Stimulated activated CD8-positive, alpha-beta memory T cell treated with anti-CD3 and anti-CD28 coated beads, Interleukin-4, amount 100 ng/mL, for 24 hours (primary cell): ENCODE data around the gene HAGH.
"Not testable (repeated sequence)": the region's sequence is repeated elsewhere in the genome, so short reads cannot be mapped to it uniquely, and the experiment has no call there.

Experiments used
- DNase-seq: peaks from one replicate; pipeline ENCODE4 v3.0.0-alpha.2; 2020; ENCODE audit warnings: low read depth

Gene HAGH

DNA sequence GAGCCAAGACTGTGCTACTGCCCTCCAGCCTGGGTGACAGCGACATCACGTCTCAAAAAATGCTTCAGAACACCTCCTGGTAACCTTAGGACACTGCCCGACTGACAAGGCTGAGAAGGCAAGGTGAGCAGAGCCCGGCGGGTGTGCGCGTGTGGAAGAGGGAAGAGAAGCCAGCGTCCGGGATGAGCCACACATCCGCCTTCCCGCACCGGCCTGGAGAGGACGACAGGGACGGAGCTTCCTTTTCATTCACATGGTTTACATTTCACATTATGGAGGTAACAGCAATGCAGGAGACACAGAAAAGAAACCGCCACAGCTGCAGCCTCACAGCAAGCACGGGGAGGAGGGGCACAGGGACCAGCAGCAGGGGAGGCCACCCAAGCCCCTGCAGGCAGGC, 16.5 kb downstream of the HAGH start:
- DNase-seq = no peak

DNA sequence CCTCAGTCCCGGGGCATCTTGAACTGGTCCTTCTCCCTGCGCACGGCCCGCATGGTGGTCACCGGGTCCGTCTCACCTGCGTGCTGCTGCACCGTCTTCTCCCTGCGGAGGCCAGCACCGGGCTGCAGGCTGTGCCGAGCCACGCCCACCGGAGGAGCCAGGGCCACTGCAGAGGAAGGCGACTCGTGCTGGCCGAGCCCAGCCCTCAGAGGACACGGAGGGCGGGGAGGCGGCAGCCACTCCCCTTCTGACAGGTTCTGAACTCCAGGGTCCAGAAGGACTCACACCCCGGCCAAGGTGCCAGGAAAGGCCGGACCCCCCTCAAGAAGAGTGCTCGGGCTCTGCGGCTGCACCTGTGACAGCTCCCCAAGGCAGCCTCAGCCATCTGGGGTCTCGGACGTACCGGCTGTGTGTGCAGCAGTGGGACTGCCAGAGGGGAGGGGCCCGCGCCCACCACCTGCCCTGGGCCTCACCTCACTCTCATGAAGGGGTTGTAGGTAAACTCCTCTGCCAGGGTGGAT, 17.3 kb downstream of the HAGH start:
- no peak for DNase-seq

DNA sequence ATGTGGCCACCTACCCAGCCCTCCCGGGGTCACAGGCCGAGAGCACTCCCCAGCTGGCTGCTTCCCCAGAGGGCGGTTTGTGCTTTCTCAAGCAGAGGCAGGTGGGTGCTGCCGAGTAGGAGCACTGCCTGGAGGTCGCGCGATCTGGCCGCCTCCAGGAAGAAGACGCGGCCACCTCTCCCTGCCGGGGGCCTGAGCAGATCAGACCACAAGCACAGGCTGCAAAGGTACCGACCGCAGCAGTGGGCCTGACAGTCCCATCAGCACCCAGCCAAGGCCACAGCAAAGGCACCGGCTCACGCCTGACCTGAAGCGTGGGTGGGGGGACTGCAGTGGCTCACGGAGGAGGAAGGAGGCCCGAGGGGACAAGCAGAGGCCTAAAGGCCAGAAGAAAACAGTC, 17.9 kb downstream of the HAGH start:
- no peak for DNase-seq

DNA sequence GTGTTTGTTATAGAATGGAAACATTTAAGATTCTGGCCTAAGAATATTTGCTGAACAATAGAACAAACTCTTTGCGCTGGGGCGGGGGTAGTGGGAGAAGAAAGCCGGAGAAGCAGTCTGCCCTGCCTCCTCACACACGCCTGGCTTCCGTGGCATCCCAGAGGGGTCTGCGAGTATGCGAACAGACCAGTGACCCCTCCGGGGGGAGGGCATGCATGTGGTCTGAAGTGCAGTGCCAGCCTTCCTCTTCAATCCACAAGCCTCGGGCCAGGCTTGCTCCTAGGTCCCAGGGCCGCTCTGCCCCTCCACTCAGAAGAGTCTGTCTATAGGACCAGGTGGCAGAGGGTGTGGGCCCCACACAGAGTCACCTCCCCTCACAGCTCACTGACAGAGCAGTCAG, 19.0 kb downstream of the HAGH start:
- no peak for DNase-seq

DNA sequence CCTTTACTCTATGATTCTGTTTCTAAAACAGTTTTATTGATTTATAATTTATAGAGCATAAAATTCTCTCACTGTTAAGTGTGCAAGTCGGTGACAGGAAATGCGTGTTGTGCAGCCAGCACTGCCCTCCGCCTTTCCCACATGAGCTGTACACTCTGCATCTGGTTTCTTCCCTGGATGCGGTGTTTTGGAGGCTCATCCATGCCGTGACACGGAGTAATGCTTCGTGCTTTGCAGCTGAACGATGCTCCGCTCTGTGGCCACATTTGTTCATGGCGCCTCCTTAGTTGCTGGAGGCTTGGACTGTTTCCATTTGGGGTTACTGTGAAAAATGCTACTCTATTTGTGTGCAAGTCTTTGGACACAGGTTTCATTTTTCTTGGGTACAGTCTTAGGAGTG, 25.9 kb downstream of the HAGH start:
- DNase-seq = no peak

DNA sequence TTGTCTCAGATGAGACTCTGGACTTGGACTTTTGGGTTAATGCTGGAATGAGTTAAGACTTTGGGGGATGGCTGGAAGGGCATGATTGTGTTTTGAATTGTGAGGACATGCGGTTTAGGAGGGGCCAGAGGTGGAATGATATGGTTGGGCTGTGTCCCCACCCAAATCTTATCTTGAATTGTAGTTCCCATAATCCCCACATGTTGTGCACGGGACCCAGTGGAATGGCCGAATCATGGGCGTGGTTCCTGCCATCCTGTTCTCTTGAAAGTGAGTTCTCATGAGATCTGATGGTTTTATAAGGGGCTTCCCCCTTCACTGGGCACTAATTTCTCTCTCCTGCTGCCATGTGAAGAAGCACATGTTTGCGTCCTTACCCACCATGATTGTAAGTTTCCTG, 27.4 kb downstream of the HAGH start:
- DNase-seq = not testable (repeated sequence)

DNA sequence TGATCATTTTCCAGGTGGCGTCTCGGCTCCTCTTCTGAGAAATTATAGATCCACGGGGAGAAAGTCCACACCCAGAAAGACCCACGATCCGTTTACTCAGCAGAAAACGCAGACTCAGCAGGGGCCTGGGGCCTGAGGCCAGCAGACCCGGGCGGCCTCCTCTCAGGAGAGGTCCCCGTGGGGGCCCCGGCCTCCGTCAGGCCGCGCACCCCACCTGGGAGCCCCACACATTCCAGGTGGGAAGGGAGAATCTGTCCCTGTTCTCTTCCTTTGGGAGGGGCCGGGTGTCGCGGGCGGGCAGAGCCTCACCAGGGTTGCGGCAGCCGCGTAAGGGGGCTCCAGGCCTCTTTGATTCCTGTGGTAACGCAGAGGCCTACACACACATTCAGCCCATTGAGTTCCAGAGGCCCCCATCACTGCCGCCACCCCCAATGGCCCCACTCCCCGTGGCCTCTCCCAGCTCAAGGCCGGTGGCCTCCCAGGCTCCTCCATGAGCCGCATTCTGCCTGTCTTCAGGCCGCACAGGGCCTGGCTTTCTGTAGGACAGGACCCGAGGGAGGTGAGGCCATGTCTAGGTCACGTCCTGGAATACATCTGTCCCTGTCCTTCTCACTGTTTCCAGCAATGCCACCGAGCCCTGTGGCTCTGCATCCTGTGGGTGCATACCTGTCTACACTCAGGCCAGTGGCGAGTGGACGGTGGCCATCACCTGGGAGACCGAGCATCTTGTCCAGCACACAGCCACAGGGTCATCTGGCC, 31.5 kb downstream of the HAGH start:
- DNase-seq = no peak

DNA sequence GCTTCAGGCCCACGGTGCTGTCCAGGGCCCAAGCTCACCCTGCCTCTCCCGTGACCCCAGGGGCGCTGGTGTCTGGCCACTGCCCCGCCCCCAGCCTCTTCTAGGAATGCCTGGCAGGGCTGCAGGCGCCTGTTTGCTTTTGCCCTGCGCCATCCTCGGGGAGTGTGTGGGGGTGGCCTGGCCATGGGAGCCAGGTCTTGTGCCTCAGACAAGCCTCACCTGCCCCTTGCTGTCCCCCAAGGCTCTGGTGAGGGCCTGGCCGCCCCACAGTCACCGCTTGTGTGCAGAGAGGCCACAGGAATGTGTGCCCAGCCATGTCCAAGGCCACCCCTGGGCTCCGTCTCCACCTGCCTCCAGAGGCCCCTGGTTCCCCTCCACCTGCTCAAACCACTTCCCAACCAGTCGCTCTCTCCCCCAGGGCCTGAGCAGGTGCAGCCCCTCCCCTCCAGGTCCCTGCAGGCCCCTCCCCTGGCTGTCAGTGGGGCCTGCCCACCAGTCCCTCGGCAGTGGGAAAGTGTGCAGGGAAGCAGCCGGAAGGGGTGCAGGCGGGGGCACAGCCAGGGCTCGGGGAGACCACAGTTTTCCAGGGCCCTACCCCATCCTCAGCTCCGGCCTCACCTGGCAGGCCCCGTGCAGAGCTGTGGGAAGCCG, 32.3 kb downstream of the HAGH start:
- no peak for DNase-seq

DNA sequence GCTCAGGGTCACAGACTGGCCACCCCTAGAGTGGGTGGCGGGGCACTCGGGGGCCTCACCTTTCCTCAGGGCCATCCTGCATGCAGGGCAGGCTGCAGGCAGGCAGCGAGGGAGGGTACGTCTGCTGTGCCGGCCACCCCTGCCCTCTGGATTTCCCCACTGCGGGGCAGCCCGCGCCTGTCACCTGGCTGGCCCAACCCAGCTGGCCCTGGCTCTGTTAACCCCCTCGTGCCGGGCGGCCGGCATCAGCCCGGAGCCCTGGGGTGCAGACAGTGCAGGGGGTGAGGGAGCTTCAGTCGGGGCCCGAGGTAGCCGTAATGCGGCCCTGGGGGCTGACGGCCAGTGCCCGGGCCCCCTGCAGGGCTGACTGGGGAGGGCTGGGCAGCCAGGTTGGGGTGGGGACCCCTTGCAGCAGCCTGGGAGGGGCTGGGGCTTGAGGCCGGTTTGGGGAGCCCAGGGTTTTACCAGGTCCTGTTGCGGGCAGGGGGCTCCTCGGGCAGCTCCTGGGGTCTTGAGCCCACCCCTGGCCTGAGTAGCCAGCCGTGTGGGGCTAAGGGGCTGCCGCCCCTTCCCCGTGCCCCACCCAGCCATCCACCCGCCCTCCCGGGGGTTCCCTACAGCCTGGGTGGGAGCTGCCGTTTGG, 32.9 kb downstream of the HAGH start, which contains the start of gene IGFALS:
Gene IGFALS, minus strand, starts transcription at position 128 of the 643 bp plus-strand sequence. Its CDS starts 53 bp downstream, at position 75.
- DNase-seq = no peak

DNA sequence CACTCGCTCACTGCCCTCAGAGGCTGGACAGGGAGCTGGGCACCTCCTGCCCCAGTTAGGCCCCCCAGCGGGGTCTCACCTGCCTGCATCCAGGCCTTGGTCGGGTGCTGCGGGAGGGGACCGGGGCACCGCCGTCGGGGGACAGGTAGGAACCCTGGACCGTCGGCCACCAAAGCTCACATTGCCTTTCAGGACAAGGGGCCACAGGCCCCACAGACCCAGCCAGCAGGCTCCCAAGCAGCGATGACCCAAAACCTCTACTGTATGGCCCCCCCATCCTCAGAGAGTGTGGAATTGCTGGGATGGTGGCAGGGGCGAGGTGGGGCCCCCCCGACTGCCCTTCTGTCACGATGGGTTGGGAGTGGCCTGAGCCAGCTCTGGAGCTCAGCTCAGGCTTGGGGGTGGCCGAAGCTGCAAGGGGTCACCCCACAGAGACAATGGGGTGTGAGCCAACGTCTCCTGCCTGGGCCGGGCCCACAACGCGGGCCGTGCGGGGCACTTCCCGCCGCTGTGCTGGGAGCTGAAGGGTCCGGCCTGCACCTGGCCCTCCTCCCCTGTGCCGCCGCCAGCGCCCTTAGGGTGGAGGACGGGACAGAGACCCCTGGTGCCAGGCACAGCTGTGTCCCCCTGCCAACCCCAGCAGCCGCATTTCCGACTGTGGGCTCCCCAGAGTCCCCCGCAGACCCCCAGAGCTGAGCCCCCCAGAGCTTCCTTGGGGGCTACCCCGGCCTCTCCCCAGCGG, 33.6 kb downstream of the HAGH start:
- DNase-seq = no peak

DNA sequence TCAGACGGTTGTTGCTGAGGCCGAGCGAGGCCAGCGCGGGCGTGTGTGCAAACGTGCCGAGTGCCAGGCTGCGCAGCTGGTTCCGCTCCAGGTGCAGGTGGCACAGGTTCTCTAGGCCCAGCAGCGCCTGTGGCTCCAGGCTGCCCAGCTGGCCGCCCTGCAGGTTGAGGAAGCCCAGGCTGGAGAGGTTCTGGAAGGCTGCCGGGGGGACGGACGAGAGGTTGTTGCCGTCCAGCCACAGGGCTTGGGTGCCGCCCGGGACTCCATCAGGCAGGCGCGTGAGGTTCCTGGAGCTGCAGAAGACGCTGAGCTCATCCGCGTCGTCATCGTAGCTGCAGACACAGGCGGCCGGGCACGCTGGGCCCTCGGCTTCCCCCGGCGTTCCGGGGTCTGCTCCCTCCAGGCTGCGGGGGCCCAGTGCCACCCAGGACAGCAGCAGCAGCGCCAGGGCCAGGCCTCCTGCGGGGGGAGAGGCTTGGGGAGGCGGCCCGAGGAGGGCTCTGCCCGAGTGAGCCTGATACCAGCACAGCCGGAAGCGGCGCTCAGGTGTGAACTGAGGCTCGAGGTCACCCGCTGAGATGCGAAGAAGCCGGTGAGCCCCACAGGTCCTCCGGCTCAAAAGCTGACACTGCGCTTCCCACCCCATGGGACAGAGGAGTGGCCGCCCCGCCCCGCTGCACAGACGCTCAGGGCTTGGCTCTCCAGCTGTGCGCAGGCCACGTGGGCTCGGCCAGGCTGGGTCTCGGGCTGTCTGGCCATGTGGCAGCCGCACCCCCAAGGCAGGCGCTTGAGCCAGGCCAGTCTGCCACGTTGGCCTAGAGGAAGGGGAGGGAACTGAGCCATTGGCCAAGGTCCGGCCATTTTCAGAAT, 34.4 kb downstream of the HAGH start:
- no peak for DNase-seq

DNA sequence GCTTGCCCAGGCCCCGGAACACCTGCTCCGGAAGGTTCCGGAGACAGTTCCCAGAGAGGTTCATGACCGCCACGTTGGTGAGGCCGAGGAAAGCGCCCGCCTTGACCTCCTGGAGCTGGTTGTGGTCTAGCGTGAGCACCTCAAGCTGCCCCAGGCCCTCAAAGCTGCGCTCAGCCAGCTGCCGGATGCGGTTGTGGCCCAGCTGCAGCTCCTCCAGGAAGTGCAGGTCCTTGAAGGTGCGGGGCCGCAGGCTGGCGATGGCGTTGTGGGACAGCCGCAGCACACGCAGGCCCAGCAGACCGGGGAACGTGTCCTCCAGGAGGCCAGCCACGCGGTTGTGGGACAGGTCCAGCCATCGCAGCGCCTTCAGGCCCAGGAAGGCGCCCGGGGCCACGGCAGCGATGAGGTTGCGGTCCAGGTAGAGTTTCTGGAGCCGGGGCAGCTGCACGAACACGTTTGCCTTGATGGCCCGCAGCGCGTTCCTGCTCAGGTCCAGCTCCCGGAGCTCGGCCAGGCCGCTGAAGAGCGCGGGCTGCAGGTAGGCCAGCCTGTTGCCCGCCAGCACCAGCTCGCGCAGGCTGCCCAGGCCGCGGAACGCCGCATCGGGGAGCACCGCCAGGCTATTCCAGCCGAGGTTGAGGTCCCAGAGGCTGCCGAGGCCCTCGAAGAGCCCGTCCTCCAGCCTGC, 35.2 kb downstream of the HAGH start:
- no peak for DNase-seq

DNA sequence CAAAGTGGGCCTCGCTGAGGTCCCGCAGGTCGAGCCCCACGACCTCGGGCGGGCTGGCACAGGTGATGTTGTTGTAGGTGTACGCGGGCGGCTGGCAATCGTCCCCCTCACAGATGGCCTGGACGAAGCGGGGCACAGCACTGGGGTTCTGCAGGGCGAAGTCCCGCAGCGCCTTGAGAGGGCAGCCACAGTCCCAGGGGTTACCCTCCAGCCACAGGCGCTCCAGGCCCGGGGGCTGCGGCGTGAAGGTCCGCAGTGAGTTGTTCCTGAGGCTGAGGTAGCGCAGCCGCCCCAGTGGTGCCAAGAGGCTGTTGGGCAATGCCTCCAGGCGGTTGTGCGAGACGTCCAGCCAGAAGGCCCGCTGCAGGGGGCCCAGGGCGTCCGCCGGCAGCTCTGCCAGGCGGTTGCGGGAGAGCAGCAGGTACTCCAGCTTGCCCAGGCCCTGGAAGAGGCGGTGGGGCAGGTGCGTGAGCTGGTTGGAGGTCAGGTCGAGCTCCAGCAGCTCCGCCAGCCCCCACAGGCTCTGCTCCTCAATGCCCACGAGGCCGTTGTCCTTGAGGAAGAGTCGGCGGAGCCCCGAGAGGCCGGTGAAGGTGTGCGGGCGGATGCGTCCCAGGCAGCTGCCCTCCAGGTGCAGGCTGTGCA, 35.9 kb downstream of the HAGH start:
- DNase-seq = no peak

DNA sequence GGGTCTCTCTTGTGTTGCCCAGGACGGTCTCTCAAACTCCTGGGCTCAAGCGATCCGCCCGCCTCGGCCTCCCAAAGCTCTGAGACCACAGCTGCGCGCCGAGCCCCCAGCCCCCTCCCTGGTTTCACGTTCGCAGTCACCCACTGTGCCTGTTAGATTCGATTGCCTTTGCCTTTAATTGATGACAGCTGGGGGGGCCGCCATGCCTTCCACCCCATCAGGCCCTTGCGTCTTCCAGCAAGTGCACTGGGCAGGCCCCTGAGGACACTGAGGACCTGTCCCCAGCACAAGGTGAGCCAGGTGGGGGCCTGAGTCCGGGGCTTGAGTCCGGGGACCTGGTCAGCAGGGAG, 36.4 kb downstream of the HAGH start:
- DNase-seq = no peak

DNA sequence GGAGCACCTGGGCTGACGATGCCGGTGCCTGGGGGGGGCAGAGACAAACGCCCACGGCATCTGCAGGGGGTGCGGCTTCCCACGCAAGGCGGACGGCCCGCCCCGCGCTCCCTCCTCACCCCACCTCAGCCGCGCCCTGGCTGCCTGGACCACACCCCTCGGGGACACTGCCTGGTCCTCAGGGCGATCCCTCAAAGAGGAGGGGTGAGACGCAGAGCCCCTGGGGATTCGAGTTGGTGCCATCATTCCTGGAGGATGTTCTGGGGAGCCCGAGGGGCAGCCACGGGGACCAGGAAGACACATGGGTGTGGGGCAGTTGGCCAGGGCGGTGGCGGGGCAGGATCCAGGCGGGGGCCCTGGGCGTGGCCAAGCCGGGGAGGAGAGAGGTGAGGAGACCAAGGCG, 37.0 kb downstream of the HAGH start:
- no peak for DNase-seq

DNA sequence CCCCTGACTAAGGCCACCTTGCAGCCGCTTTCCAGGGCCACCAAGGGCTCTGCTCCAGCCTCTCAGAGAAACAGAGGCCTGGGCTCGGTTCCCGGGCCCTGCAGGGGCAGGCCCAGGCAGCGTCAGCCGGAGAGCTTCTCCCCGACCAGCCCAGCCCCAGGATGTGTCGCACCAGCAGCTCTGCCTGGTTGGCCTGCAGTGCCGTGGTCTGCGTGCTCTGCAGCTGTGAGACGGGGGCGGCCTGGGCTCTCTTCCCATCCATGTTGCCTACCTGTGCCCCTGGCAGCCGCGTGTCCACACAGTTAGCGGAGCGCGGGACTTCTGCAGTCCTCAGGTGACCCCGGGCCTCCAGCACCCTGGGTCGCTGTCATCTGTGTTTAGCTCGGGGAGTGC, 37.9 kb downstream of the HAGH start:
- DNase-seq = no peak

DNA sequence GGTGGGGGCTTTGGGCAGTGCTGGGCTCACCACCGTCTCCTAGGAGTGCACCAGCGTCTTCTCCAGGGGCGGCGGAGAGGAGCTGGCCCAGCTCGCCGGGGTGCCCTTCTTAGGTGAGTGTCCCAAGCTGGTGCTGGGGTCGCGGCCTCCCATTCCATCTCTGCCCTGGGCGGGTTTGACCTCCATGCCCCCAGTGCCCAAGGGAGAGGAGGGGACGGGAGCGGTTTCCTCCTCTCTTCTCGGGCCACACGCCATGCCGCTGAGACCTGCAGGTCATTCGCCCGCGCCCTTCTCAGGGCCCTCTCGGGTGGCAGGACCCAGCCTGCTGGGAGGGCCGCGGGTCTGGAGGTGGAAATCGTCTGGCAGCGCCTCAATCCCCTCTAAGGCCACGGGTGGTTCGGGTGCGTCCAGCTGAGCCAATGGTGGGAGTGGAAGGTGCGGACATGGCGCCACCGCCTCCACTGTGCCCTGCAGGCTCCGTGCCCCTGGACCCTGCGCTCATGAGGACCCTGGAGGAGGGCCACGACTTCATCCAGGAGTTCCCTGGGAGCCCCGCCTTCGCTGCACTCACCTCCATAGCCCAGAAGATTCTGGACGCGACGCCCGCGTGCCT, 38.4 kb downstream of the HAGH start:
- no peak for DNase-seq

DNA sequence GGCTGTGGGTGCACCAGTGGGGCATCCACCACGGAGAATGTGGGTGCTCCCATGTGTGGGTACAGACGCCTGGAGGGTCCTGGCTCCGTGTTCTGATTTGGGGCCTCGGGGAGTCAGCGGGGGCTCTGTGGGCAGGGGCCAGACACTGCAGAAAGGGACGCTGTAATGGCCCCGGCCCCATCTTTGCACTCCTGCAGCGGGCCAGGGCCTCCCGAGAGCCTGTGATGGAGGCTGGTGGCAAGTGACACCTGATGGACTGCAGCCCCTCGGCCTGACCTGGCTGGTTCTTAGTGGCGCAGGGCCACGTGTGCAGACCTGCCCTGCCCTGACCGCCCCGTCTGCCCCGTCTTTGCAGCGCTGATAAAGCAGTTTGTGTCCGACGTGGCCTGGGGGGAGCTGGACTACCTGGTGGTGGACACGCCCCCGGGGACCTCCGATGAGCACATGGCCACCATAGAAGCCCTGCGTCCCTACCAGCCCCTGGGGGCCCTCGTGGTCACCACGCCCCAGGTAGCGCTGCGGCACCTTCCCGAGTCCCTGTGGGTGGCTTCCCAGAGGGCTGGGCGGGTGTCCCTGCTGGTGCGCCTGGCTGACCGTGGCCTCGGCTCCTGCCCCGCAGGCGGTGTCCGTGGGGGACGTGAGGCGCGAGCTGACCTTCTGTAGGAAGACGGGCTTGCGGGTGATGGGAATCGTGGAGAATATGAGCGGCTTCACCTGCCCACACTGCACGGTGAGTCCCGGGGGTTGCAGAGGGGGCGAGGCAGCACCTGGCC, 39.1 kb downstream of the HAGH start:
- no peak for DNase-seq

DNA sequence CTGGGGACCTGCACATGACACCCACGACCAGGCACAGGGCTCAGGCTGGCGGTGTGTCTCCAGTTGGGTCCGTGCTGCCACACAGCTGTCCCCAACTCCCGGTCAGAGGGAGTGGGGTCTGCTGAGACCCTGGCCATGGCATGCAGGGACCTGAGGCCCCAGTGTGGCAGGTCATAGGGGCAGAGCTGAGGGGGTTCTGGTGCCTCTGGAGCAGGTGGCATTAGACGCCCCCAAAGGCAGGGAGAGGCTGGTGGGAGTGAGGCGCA, 39.6 kb downstream of the HAGH start:
- no peak for DNase-seq
